CD14-positive monocyte (primary cell): Measurements from ENCODE around the gene STMND1. TPM values are rescaled to one million over a fixed set of nuclear protein-coding genes. Genes with fewer than 3 reads are reported as not detected.

Experiments used
- DNase-seq, 3 donors: peaks; one replicate each; pipeline ENCODE4 v3.0.0-alpha.2; 2011 to 2022
- H2AFZ ChIP-seq: 2 replicates; pipeline ENCODE4 v1.6.0; 2012; ENCODE audit warnings: mild to moderate bottlenecking, low read depth, low read length, inconsistent platforms; ENCODE audit not compliant: insufficient read depth, poor library complexity, severe bottlenecking
- H3K27ac ChIP-seq, 2 donors: 1 replicate in 1 of 2; 2 replicates in 1 of 2; pipeline ENCODE4 v1.5.1; 2012 to 2013; ENCODE audit warnings: low read length in 2 of 2, control low read depth in 1 of 2, inconsistent platforms in 1 of 2, low read depth in 1 of 2, mild to moderate bottlenecking in 1 of 2
- H3K27me3 ChIP-seq, 2 donors: one replicate each; pipeline versions ENCODE4 v1.6.0 to v1.6.1; 2011 to 2013; ENCODE audit warnings: low read length in 2 of 2; ENCODE audit not compliant: control insufficient read depth in 2 of 2, insufficient read depth in 2 of 2
- H3K36me3 ChIP-seq, 2 donors: replicated peaks in 1 of 2; 1 replicate in 1 of 2; 2 replicates in 1 of 2; pipeline versions ENCODE4 v1.5.1 to v1.6.1; 2012 to 2013; ENCODE audit warnings: low read length in 2 of 2, control low read depth in 1 of 2, inconsistent platforms in 1 of 2, mild to moderate bottlenecking in 1 of 2; ENCODE audit not compliant: insufficient read depth in 2 of 2, control insufficient read depth in 1 of 2
- H3K4me1 ChIP-seq, 2 donors: 1 replicate in 1 of 2; 2 replicates in 1 of 2; pipeline versions ENCODE4 v1.5.1 to v1.6.1; 2012 to 2013; ENCODE audit warnings: low read length in 2 of 2, control low read depth in 1 of 2, inconsistent platforms in 1 of 2, mild to moderate bottlenecking in 1 of 2, moderate library complexity in 1 of 2; ENCODE audit not compliant: insufficient read depth in 2 of 2, control insufficient read depth in 1 of 2
- H3K4me2 ChIP-seq: replicated peaks from 2 replicates; pipeline ENCODE3; 2012; ENCODE audit warnings: low read length, moderate library complexity, mild to moderate bottlenecking; ENCODE audit not compliant: poor library complexity, severe bottlenecking; ENCODE audit errors: extremely low read depth
- H3K4me3 ChIP-seq, 3 experiments: fragments of 200-600 bp in 1 of 3; sonication (generic) in 1 of 3; replicated peaks in 1 of 3; 1 replicate in 2 of 3; 2 replicates in 1 of 3; pipeline ENCODE4 v1.5.1; 2011 to 2013; ENCODE audit warnings: low read length in 3 of 3, mild to moderate bottlenecking in 3 of 3, control low read depth in 2 of 3, low read depth in 2 of 3, inconsistent platforms in 1 of 3, moderate library complexity in 1 of 3
- H3K79me2 ChIP-seq: 2 replicates; pipeline ENCODE4 v1.6.0; 2012; ENCODE audit warnings: mild to moderate bottlenecking, control low read depth, inconsistent platforms, low read length, moderate library complexity; ENCODE audit not compliant: insufficient read depth
- H3K9ac ChIP-seq: 2 replicates; pipeline ENCODE4 v1.6.0; 2017; ENCODE audit warnings: low read length, mild to moderate bottlenecking; ENCODE audit not compliant: insufficient read depth, poor library complexity, severe bottlenecking
- H3K9me3 ChIP-seq, 2 donors: replicated peaks in 1 of 2; 1 replicate in 1 of 2; 2 replicates in 1 of 2; pipeline versions ENCODE4 v1.5.1 to v1.6.1; 2012 to 2013; ENCODE audit warnings: low read length in 2 of 2, control low read depth in 1 of 2; ENCODE audit not compliant: control insufficient read depth in 1 of 2, insufficient read depth in 1 of 2
- H4K20me1 ChIP-seq: 2 replicates; pipeline ENCODE4 v1.6.0; 2012; ENCODE audit warnings: mild to moderate bottlenecking, low read length, control low read depth, moderate library complexity; ENCODE audit not compliant: insufficient read depth
- H3K27ac Mint-ChIP-seq, 7 donors: one replicate each; pipeline ENCODE4 v1.8.0; 2020; ENCODE audit warnings: mild to moderate bottlenecking in 7 of 7, mixed read lengths in 7 of 7, moderate library complexity in 6 of 7, inconsistent platforms in 2 of 7
- H3K27me3 Mint-ChIP-seq, 3 donors: one replicate each; pipeline ENCODE4 v1.8.0; 2021 to 2022; ENCODE audit warnings: low read depth in 3 of 3, mild to moderate bottlenecking in 3 of 3, mixed read lengths in 3 of 3, moderate library complexity in 3 of 3, inconsistent platforms in 1 of 3
- H3K36me3 Mint-ChIP-seq, 2 donors: one replicate each; pipeline ENCODE4 v1.8.0; 2020; ENCODE audit warnings: mixed read lengths in 2 of 2, inconsistent platforms in 1 of 2, mild to moderate bottlenecking in 1 of 2
- H3K4me1 Mint-ChIP-seq: one replicate; pipeline ENCODE4 v1.8.0; 2020; ENCODE audit warnings: mild to moderate bottlenecking, mixed read lengths
- H3K4me3 Mint-ChIP-seq, 2 donors: one replicate each; pipeline ENCODE4 v1.8.0; 2020; ENCODE audit warnings: mild to moderate bottlenecking in 2 of 2, mixed read lengths in 2 of 2, moderate library complexity in 1 of 2
- H3K9me3 Mint-ChIP-seq, 7 donors: one replicate each; pipeline ENCODE4 v1.8.0; 2020 to 2022; ENCODE audit warnings: mixed read lengths in 7 of 7, mild to moderate bottlenecking in 6 of 7, moderate library complexity in 6 of 7, inconsistent platforms in 2 of 7
- WGBS: methylation state at CpG from one replicate; pipeline ENCODE4 v1.1.5; 2013; ENCODE audit warnings: missing lambda C conversion rate; ENCODE audit not compliant: insufficient coverage; 5-methylcytosine and 5-hydroxymethylcytosine counted together
- intact Hi-C, 2 donors: fragments of 100-400 bp; cut with micrococcal nuclease; formaldehyde crosslinking; loops; one replicate each; pipeline versions ENCODE4 v1.15.0 to v1.15.1; 2023
- polyA plus RNA-seq, 3 donors: library from polyadenylated mRNA; depleted of rRNA in 1 of 3; unstranded in 2 of 3; stranded (reverse) in 1 of 3; fragments of 300-500 nt in 2 of 3; fragments of >200 nt in 1 of 3; fragmentation: Illumina TruSeq in 2 of 3; gene quantifications; 1 replicate in 2 of 3; 2 replicates in 1 of 3; pipeline ENCODE4 v1.2.3, GENCODE V29; 2012 to 2021
- TF ChIP-seq, protein P1 (sequence below): fragments of 200-600 bp; IDR thresholded peaks from one replicate; pipeline ENCODE4 v1.8.0; 2022; ENCODE audit warnings: antibody characterized with exemption, mild to moderate bottlenecking

Gene STMND1
- polyA plus RNA-seq, 3 donors: not detected

DNA sequence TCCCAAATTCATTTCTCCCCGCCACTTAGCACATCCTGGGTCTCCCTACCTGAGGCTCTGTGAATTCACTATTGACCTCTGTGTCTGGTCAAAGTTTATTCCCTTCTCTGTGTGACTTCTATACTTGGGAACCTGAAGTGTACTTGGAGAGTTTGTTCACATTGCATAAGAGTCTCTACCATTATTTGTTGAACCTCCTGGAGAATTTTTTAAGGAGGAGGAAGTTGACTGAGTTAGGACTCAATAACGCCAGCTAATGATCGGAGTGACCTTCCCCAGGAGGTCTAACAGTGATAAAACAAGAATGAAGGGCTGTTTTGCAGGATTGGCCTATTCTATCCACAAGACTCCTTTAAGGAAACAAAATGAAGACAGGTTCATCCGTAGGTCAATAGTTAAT lies 23.6 kb downstream of the STMND1 start:
- H3K4me3 ChIP-seq: no peak overlapping the region
- no peaks in the 10 kb centered on the region for H3K79me2 ChIP-seq
- H3K4me1 Mint-ChIP-seq: no peaks in the 10 kb centered on the region
- no peaks in the 10 kb centered on the region for H3K4me1 ChIP-seq
- H3K27me3 ChIP-seq: no peaks in the 10 kb centered on the region
- no peak overlapping the region for H3K4me3 Mint-ChIP-seq
- peaks cover 6 to 8% (median 7%) of the 10 kb centered on the region in 3 donors for H3K27me3 Mint-ChIP-seq
- H3K9ac ChIP-seq: no peak overlapping the region
- no peaks in the 10 kb centered on the region for H3K36me3 ChIP-seq
- H3K9me3 Mint-ChIP-seq: peaks cover 0 to under 1% (median 0%) of the 10 kb centered on the region in 7 donors
- intact Hi-C loops: no loop called here
- no peak overlapping the region for H3K27ac ChIP-seq
- DNase-seq: no peak
- no peak overlapping the region for H3K27ac Mint-ChIP-seq
- TF ChIP-seq, protein P1, sequence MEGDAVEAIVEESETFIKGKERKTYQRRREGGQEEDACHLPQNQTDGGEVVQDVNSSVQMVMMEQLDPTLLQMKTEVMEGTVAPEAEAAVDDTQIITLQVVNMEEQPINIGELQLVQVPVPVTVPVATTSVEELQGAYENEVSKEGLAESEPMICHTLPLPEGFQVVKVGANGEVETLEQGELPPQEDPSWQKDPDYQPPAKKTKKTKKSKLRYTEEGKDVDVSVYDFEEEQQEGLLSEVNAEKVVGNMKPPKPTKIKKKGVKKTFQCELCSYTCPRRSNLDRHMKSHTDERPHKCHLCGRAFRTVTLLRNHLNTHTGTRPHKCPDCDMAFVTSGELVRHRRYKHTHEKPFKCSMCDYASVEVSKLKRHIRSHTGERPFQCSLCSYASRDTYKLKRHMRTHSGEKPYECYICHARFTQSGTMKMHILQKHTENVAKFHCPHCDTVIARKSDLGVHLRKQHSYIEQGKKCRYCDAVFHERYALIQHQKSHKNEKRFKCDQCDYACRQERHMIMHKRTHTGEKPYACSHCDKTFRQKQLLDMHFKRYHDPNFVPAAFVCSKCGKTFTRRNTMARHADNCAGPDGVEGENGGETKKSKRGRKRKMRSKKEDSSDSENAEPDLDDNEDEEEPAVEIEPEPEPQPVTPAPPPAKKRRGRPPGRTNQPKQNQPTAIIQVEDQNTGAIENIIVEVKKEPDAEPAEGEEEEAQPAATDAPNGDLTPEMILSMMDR: no peak
- H2AFZ ChIP-seq: no peak overlapping the region
- H3K4me2 ChIP-seq: no peak overlapping the region
- no peaks in the 10 kb centered on the region for H3K36me3 Mint-ChIP-seq
- 100% methylated on average over 1 of the region's 4 CpGs for WGBS
- no peaks in the 10 kb centered on the region for H3K9me3 ChIP-seq
- no peaks in the 10 kb centered on the region for H4K20me1 ChIP-seq

DNA sequence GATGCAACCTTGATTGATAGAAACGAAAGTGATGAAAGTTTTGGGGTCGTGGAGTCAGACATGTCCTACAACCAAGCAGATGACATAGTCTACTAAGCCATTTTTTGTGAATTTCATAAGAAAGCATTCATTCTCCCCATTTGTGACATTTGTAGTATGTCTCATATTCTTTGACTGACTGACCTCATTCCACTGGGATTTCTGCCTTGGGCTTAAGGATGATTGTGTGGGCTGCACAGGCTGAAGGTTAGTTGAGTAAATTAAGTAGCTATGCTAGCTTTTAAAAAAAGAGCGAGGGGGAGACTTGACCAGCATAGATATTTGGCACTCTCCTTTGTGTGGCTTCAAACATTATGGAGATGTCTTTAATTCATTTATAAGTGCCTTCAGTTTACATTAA lies 28.9 kb downstream of the STMND1 start:
- TF ChIP-seq, protein P1: no peak
- no peak overlapping the region for H3K4me3 ChIP-seq
- no peak overlapping the region for H3K4me2 ChIP-seq
- no peaks in the 10 kb centered on the region for H3K79me2 ChIP-seq
- peaks cover 7 to 11% of the 10 kb centered on the region in 2 donors for H3K9me3 ChIP-seq
- 100% methylated on average over 1 of the region's 3 CpGs for WGBS
- no peaks in the 10 kb centered on the region for H3K4me1 ChIP-seq
- intact Hi-C loops: no loop called here
- H3K9me3 Mint-ChIP-seq: peaks cover 2 to 17% (median 7%) of the 10 kb centered on the region in 7 donors
- H3K36me3 ChIP-seq: no peaks in the 10 kb centered on the region
- H3K27ac ChIP-seq: no peak overlapping the region
- no peak overlapping the region for H3K27ac Mint-ChIP-seq
- peaks cover 0 to 9% (median 8%) of the 10 kb centered on the region in 3 donors for H3K27me3 Mint-ChIP-seq
- peak overlapping the region in 1 of 2 donors; percentile 68 for H3K4me3 Mint-ChIP-seq
- no peak overlapping the region for H2AFZ ChIP-seq
- no peaks in the 10 kb centered on the region for H3K4me1 Mint-ChIP-seq
- no peaks in the 10 kb centered on the region for H3K36me3 Mint-ChIP-seq
- no peaks in the 10 kb centered on the region for H3K27me3 ChIP-seq
- no peaks in the 10 kb centered on the region for H4K20me1 ChIP-seq
- DNase-seq: no peak
- H3K9ac ChIP-seq: no peak overlapping the region
